ENCODE data around the gene ZNF358.

The ZNF358 gene

GRCh38 chr19:7556696-7557315 lies 40.9 kb downstream of the ZNF358 start:
- DNase-seq: no peak
- H3K4me1 ChIP-seq (ENCODE audit: control insufficient read depth, insufficient read depth, low read length, poor library complexity, severe bottlenecking): no peaks in the 10 kb centered on the region
- peaks cover 49% of the 10 kb centered on the region for H3K36me3 ChIP-seq (ENCODE audit: control insufficient read depth, insufficient read depth, low read length)
- H3K27ac ChIP-seq (ENCODE audit: insufficient read depth, low read length, poor library complexity, severe bottlenecking): no peak overlapping the region
- H3K27me3 ChIP-seq (replicated peaks; ENCODE audit: control insufficient read depth, insufficient read depth, low read length, poor library complexity, severe bottlenecking): no peaks in the 10 kb centered on the region
- no peak overlapping the region for H3K4me3 ChIP-seq (ENCODE audit: insufficient read depth, low read depth, low read length, poor library complexity, severe bottlenecking)
- H3K9me3 ChIP-seq (ENCODE audit: control insufficient read depth, low read length): no peaks in the 10 kb centered on the region

- H3K4me3 ChIP-seq (ENCODE audit: insufficient read depth, low read depth, low read length, poor library complexity, severe bottlenecking): no peak overlapping the region
- no peak overlapping the region for H3K27ac ChIP-seq (ENCODE audit: insufficient read depth, low read length, poor library complexity, severe bottlenecking)
- no peaks in the 10 kb centered on the region for H3K4me1 ChIP-seq (ENCODE audit: control insufficient read depth, insufficient read depth, low read length, poor library complexity, severe bottlenecking)
- DNase-seq: no peak
- no peaks in the 10 kb centered on the region for H3K9me3 ChIP-seq (ENCODE audit: control insufficient read depth, low read length)
- H3K36me3 ChIP-seq (ENCODE audit: control insufficient read depth, insufficient read depth, low read length): peaks cover 45% of the 10 kb centered on the region
- H3K27me3 ChIP-seq (replicated peaks; ENCODE audit: control insufficient read depth, insufficient read depth, low read length, poor library complexity, severe bottlenecking): no peaks in the 10 kb centered on the region
Observed at GRCh38 chr19:7558667-7559066, 42.8 kb downstream of the ZNF358 start.

DNA sequence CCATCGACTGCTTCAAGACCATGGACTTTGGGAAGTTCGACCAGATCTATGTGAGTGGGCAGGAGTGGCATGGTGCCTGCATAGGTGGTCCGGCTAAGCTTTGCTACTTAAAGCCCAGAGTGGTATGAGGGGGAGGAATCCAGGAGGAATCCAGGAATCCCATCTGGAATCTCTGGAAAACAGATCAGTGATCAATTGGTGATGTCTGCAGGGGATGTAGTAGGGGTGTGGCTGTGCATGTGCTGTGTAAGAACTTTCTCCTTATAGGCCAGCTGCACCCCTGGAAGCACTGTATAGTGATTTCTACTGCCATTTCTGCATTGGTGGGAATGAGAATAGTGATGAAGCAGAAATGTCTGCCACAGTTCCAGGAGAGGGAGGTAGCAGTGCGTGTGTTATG lies 43.2 kb downstream of the ZNF358 start:
- no peak for DNase-seq
- Histone ChIP-seq H3K4me3 (ENCODE audit: insufficient read depth, low read depth, low read length, poor library complexity, severe bottlenecking) (no peak overlapping the region), H3K9me3 (ENCODE audit: control insufficient read depth, low read length) (no peaks in the 10 kb centered on the region), H3K4me1 (ENCODE audit: control insufficient read depth, insufficient read depth, low read length, poor library complexity, severe bottlenecking) (no peaks in the 10 kb centered on the region), H3K27me3 (replicated peaks; ENCODE audit: control insufficient read depth, insufficient read depth, low read length, poor library complexity, severe bottlenecking) (no peaks in the 10 kb centered on the region), H3K27ac (ENCODE audit: insufficient read depth, low read length, poor library complexity, severe bottlenecking) (no peak overlapping the region), H3K36me3 (ENCODE audit: control insufficient read depth, insufficient read depth, low read length) (peaks cover 41% of the 10 kb centered on the region)

DNA sequence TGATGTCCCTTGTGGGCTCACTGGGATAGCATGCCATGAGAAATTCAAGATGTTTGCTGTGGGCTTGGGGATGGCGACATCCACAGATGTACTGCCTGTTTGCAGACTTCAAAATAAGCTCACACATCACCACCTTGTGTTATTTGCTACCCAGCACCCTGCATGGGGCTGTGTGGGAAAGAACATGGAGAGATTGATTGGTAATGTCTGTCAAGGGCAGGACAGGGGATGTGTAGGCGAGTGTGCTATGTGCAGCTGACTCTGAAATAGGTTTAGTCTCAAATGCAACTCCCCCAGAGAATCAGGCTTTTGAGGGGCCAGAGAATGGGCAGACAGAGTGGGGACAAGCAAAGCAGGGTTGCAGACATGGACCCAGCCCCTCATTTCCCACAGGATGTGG lies 44.4 kb downstream of the ZNF358 start:
- Histone ChIP-seq H3K27me3 (replicated peaks; ENCODE audit: control insufficient read depth, insufficient read depth, low read length, poor library complexity, severe bottlenecking) (no peaks in the 10 kb centered on the region), H3K27ac (ENCODE audit: insufficient read depth, low read length, poor library complexity, severe bottlenecking) (no peak overlapping the region), H3K36me3 (ENCODE audit: control insufficient read depth, insufficient read depth, low read length) (peaks cover 33% of the 10 kb centered on the region), H3K9me3 (ENCODE audit: control insufficient read depth, low read length) (no peaks in the 10 kb centered on the region), H3K4me1 (ENCODE audit: control insufficient read depth, insufficient read depth, low read length, poor library complexity, severe bottlenecking) (no peaks in the 10 kb centered on the region), H3K4me3 (ENCODE audit: insufficient read depth, low read depth, low read length, poor library complexity, severe bottlenecking) (no peak overlapping the region)
- DNase-seq: no peak

DNA sequence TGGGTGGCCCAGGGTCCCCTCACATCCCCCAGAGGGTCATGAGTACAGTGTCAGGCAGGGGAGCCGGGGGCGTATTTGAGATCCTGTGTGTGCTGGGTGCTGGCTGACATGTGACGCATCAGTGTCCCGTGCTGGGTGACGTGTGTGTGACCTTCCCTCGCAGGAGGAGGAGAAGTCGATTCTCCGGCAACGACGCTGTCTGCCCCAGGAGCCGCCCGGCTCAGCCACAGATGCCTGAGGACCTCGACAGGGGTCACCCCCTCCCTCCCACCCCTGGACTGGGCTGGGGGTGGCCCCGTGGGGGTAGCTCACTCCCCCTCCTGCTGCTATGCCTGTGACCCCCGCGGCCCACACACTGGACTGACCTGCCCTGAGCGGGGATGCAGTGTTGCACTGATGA lies 45.4 kb downstream of the ZNF358 start:
- DNase-seq: no peak
- Histone ChIP-seq H3K4me1 (ENCODE audit: control insufficient read depth, insufficient read depth, low read length, poor library complexity, severe bottlenecking) (no peaks in the 10 kb centered on the region), H3K4me3 (ENCODE audit: insufficient read depth, low read depth, low read length, poor library complexity, severe bottlenecking) (no peak overlapping the region), H3K9me3 (ENCODE audit: control insufficient read depth, low read length) (no peaks in the 10 kb centered on the region), H3K36me3 (ENCODE audit: control insufficient read depth, insufficient read depth, low read length) (peaks cover 23% of the 10 kb centered on the region), H3K27ac (ENCODE audit: insufficient read depth, low read length, poor library complexity, severe bottlenecking) (no peak overlapping the region), H3K27me3 (replicated peaks; ENCODE audit: control insufficient read depth, insufficient read depth, low read length, poor library complexity, severe bottlenecking) (no peaks in the 10 kb centered on the region)

DNA sequence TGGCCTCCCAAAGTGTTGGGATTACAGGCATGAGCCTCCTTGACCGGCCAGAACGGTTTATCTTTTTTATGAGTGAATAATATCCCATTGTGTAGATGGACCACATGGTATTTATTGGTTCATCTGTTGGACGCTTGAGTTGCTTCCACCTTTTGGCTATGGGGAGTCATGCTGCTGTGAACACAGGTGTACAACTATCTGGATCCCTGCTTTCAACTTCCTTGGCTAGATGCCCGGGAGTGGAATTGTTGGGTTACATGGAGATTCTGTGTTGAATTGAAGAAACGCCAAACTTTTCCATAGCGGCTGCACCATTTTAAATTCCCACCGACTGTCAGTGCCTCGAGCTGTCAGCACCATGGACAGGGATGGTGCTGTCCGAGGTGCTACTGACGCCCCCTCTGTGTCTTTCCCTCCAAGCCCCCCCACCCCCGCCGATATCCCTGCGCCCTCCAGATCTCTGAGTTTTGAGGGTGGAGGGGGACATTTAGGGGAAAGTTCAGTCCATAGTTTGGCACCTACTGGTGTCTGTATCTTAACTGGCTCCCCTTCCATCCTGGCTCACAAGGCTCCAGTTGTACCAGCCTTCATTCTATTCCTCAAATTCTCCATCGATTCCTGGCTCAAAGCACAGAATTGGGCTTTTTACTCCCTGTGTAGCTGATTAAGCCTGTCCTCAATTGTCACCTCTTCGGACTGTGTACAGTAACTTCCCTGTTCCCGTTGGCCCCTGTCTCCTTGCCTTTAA lies 46.9 kb downstream of the ZNF358 start:
- H3K4me1 ChIP-seq (ENCODE audit: control insufficient read depth, insufficient read depth, low read length, poor library complexity, severe bottlenecking): no peaks in the 10 kb centered on the region
- no peak overlapping the region for H3K4me3 ChIP-seq (ENCODE audit: insufficient read depth, low read depth, low read length, poor library complexity, severe bottlenecking)
- H3K9me3 ChIP-seq (ENCODE audit: control insufficient read depth, low read length): no peaks in the 10 kb centered on the region
- no peak overlapping the region for H3K27ac ChIP-seq (ENCODE audit: insufficient read depth, low read length, poor library complexity, severe bottlenecking)
- H3K36me3 ChIP-seq (ENCODE audit: control insufficient read depth, insufficient read depth, low read length): peaks cover 12% of the 10 kb centered on the region
- no peaks in the 10 kb centered on the region for H3K27me3 ChIP-seq (replicated peaks; ENCODE audit: control insufficient read depth, insufficient read depth, low read length, poor library complexity, severe bottlenecking)
- no peak for DNase-seq

GRCh38 chr19:7564866-7565265 lies 49.0 kb downstream of the ZNF358 start:
- no peaks in the 10 kb centered on the region for H3K9me3 ChIP-seq (ENCODE audit: control insufficient read depth, low read length)
- no peaks in the 10 kb centered on the region for H3K4me1 ChIP-seq (ENCODE audit: control insufficient read depth, insufficient read depth, low read length, poor library complexity, severe bottlenecking)
- no peaks in the 10 kb centered on the region for H3K27me3 ChIP-seq (replicated peaks; ENCODE audit: control insufficient read depth, insufficient read depth, low read length, poor library complexity, severe bottlenecking)
- DNase-seq: no peak
- H3K4me3 ChIP-seq (ENCODE audit: insufficient read depth, low read depth, low read length, poor library complexity, severe bottlenecking): no peak overlapping the region
- H3K36me3 ChIP-seq (ENCODE audit: control insufficient read depth, insufficient read depth, low read length): no peaks in the 10 kb centered on the region
- no peak overlapping the region for H3K27ac ChIP-seq (ENCODE audit: insufficient read depth, low read length, poor library complexity, severe bottlenecking)

- Histone ChIP-seq H3K27ac (ENCODE audit: insufficient read depth, low read length, poor library complexity, severe bottlenecking) (no peak overlapping the region), H3K4me3 (ENCODE audit: insufficient read depth, low read depth, low read length, poor library complexity, severe bottlenecking) (no peak overlapping the region), H3K9me3 (ENCODE audit: control insufficient read depth, low read length) (no peaks in the 10 kb centered on the region), H3K36me3 (ENCODE audit: control insufficient read depth, insufficient read depth, low read length) (no peaks in the 10 kb centered on the region), H3K27me3 (replicated peaks; ENCODE audit: control insufficient read depth, insufficient read depth, low read length, poor library complexity, severe bottlenecking) (no peaks in the 10 kb centered on the region), H3K4me1 (ENCODE audit: control insufficient read depth, insufficient read depth, low read length, poor library complexity, severe bottlenecking) (no peaks in the 10 kb centered on the region)
- DNase-seq: no peak
Observed at GRCh38 chr19:7565332-7565731, 49.4 kb downstream of the ZNF358 start.
